ENCODE data around the gene CDC73. TPM values are rescaled to one million over a fixed set of nuclear protein-coding genes. Genes with fewer than 3 reads are reported as not detected.
"Not testable (repeated sequence)": the region's sequence is repeated elsewhere in the genome, so short reads cannot be mapped to it uniquely, and the experiment has no call there.

Gene CDC73
- total RNA-seq, 1 donor from 2014 or later, result 56.1 TPM

DNA sequence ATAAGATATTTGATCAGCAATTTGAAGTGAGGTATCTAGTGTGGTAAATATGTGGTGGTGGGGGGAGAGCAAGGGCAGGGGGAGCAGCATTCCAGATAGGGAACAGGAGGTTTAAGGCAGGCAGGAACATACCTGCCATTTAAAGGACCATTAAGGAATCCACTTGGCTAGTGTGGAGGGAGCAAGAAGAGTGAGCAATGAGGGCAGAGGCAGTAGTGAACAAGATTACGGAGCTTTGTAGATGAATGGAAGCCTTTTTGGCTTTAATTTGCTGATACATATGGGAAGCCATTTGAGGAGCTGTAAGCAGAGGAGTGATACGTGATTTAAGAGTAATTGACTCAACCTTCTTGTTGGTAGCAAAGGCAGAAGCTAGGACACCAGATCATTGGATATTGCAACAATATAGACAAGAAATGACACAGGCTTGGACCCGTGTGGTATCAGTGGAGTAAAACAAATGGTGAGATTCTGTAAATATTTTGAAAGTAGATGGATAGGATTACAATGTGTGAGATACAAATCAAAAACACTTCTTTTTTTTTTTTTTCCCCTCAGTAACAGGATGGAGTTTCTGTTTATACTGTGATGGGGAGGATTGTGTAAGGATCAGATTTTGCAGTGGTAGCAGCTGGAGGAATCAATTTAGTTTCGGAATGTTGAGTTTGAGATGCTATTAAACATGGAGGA, 138.4 kb downstream of the CDC73 start:
- Mint-ChIP-seq H3K27me3 (ENCODE audit: insufficient read depth) (no peaks in the 10 kb centered on the region), H3K27ac (no peak overlapping the region), H3K4me3 (no peak overlapping the region), H3K9me3 (no peaks in the 10 kb centered on the region), H3K36me3 (ENCODE audit: low read depth) (peaks cover 17% of the 10 kb centered on the region), H3K4me1 (ENCODE audit: low read depth) (peaks cover 5% of the 10 kb centered on the region)
- no peak for DNase-seq (ENCODE audit: low spot score)
- intact Hi-C loops (cut with micrococcal nuclease), result no loop called here

DNA sequence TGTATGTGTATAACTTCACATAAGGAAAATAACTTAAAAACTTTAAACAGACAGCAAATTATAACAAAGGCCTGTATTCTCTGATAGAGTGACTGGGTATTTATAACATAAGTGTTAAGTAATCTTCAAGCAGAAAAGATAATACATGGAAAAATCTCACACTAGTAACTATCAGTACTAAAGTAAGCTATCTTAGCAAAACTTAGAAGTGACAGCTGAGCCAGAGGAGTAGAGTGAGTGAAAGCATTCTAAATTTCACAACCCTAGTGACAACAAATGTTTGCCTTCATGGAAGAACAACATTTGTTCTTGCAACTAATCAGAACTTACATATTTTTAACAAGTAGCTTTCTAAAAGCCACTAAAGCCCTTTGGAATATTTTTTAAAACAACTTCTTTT, 139.1 kb downstream of the CDC73 start:
- intact Hi-C loops (cut with micrococcal nuclease), result no loop called here
- peaks cover 5% of the 10 kb centered on the region for H3K4me1 Mint-ChIP-seq (ENCODE audit: low read depth)
- no peaks in the 10 kb centered on the region for H3K27me3 Mint-ChIP-seq (ENCODE audit: insufficient read depth)
- no peak overlapping the region for H3K27ac Mint-ChIP-seq
- H3K9me3 Mint-ChIP-seq, result no peaks in the 10 kb centered on the region
- DNase-seq (ENCODE audit: low spot score), result no peak
- H3K36me3 Mint-ChIP-seq (ENCODE audit: low read depth), result peaks cover 22% of the 10 kb centered on the region
- H3K4me3 Mint-ChIP-seq, result no peak overlapping the region

DNA sequence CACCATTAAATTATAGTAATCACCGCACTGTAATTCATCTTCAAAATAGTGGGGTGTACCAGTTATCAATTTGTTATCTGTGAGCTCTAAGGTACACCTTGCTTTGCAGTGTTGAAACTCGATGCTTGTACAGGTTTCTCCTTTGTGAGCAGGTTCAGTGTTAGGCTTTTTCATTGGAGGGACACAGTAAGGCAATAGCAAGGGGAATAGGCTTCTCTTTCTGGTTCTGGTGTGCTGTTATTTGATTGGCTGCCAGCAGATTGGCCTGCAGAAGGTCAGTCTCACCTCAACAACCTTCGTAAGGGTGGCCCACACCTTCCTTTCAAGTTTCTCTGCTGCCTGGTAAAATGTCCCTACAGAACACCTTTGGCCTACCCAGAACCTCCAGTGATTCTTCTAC, 140.8 kb downstream of the CDC73 start:
- no peaks in the 10 kb centered on the region for H3K9me3 Mint-ChIP-seq
- H3K36me3 Mint-ChIP-seq (ENCODE audit: low read depth), result peaks cover 20% of the 10 kb centered on the region
- no peak for DNase-seq (ENCODE audit: low spot score)
- H3K27ac Mint-ChIP-seq, result peak overlapping the region; percentile 37
- no peak overlapping the region for H3K4me3 Mint-ChIP-seq
- intact Hi-C loops (cut with micrococcal nuclease), result no loop called here
- no peaks in the 10 kb centered on the region for H3K27me3 Mint-ChIP-seq (ENCODE audit: insufficient read depth)
- H3K4me1 Mint-ChIP-seq (ENCODE audit: low read depth), result no peaks in the 10 kb centered on the region

DNA sequence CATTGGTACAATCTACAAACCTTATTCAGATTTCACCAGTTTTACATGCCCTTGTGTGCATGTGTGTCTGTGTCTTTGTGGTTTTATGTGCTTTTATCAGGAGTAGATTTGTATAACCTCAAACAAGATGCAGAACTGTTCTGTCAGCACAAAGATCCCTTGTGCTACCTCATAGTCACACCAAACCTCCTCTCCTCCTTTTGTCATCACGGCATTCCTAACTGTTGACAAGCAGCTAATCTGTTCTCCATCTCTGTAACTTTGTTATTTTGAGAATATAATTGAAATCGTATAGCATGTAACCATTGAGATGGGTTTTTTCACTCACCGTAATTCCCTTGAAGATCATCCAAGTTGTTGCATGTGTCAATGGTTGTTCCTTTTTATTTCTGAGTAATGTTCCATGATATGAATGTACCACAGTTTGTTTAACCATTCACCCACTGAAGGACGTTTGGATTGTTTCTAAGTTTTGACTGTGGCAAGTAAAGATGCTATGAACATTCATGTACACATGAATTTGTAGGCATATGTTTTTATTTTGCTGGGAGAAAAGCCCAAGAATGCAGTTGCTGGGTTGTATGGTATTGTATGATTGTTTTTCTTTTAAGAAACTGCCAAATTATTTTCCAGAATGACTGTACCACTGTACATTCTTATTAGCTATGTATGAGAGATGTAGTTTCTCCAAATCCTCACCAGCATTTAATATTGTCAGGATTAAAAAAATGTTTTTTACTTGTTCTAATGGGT, 142.7 kb downstream of the CDC73 start:
- H3K4me1 Mint-ChIP-seq (ENCODE audit: low read depth), result no peaks in the 10 kb centered on the region
- H3K9me3 Mint-ChIP-seq, result no peaks in the 10 kb centered on the region
- no peak for DNase-seq (ENCODE audit: low spot score)
- intact Hi-C loops (cut with micrococcal nuclease), result no loop called here
- H3K36me3 Mint-ChIP-seq (ENCODE audit: low read depth), result peaks cover 23% of the 10 kb centered on the region
- H3K4me3 Mint-ChIP-seq, result no peak overlapping the region
- no peak overlapping the region for H3K27ac Mint-ChIP-seq
- no peaks in the 10 kb centered on the region for H3K27me3 Mint-ChIP-seq (ENCODE audit: insufficient read depth)

DNA sequence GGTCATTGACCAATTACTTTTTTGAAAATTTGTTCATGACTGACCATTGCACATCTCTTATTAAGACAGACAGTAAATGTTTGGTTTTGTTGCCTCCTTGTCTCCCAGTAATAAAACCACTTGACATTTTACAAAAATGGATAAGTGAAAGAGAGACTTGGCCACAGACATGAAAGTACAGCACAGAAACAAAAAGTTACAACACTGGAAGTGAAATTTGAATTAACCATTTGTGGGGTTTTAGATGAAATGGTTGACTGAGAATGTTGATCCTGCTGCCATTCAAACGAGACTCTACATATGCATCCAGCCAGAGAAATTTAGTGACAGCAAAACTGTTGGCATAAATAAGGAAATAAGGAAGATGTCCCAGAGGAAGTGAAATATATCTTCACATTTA, 143.9 kb downstream of the CDC73 start:
- Mint-ChIP-seq H3K4me3 (no peak overlapping the region), H3K4me1 (ENCODE audit: low read depth) (no peaks in the 10 kb centered on the region), H3K36me3 (ENCODE audit: low read depth) (peaks cover 23% of the 10 kb centered on the region), H3K9me3 (no peaks in the 10 kb centered on the region), H3K27me3 (ENCODE audit: insufficient read depth) (no peaks in the 10 kb centered on the region), H3K27ac (no peak overlapping the region)
- intact Hi-C loops (cut with micrococcal nuclease), result no loop called here
- no peak for DNase-seq (ENCODE audit: low spot score)

DNA sequence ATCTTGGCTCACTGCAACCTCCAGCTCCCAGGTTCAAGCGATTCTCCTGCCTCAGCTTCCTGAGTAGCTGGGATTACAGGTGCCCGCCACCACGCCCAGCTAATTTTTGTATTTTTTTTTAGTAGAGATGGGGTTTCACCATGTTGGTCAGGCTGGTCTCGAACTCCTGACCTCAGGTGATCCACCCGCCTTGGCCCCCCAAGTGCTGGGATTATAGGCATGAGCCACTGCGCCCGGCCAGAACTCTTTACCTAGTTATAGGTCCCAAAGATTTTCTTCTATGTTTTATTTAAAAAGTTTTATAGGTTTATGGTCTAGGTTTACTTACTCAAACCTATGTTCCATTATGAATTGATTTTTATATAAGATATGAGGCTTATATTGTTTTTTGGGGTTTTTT, 145.0 kb downstream of the CDC73 start:
- DNase-seq (ENCODE audit: low spot score); intact Hi-C loops (cut with micrococcal nuclease); H3K9me3 Mint-ChIP-seq; H3K4me1 Mint-ChIP-seq (ENCODE audit: low read depth); H3K27ac Mint-ChIP-seq; H3K27me3 Mint-ChIP-seq (ENCODE audit: insufficient read depth); H3K4me3 Mint-ChIP-seq: not testable (repeated sequence)
- H3K36me3 Mint-ChIP-seq (ENCODE audit: low read depth), result peaks cover 24% of the 10 kb centered on the region

DNA sequence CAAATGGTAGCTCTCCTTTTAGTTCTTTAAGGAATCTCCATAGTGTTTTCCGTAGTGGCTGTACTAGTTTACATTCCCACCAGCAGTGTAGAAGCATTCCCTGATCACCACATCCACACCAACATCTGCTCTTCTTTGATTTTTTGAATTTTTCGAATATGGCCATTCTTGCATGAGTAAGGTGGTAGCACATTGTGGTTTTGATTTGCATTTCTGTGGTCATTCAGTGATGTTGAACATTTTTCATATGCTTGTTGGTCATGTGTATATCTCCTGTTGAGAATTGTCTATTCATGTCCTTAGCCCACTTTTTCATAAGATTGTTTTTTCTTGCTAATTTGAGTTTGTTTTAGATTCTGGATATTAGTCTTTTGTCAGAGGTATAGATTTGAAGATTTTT, 149.2 kb downstream of the CDC73 start:
- H3K4me3 Mint-ChIP-seq, result no peak overlapping the region
- intact Hi-C loops (cut with micrococcal nuclease), result no loop called here
- H3K36me3 Mint-ChIP-seq (ENCODE audit: low read depth), result peaks cover 28% of the 10 kb centered on the region
- H3K27ac Mint-ChIP-seq, result no peak overlapping the region
- H3K27me3 Mint-ChIP-seq (ENCODE audit: insufficient read depth), result no peaks in the 10 kb centered on the region
- DNase-seq (ENCODE audit: low spot score), result no peak
- peaks cover 22% of the 10 kb centered on the region for H3K9me3 Mint-ChIP-seq
- H3K4me1 Mint-ChIP-seq (ENCODE audit: low read depth), result peaks cover 8% of the 10 kb centered on the region

DNA sequence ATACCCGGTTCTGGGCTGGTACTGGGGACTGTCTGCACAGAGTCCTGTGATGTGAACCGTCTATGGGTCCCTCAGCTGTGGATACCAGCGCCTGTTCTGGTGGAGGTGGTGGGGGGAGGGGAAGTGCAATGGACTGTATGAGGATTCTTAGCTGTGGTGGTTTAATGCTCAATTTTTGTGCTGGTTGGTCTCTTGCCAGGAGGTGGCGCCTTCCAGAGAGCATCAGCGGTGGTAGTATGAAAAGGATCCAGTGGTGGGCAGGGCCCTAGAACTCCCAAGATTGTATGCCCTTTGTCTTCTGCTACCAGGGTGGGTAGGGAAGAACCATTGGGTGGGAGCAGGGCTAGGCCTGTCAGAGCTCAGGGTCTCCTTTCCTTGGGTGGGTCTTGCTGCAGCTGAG, 153.9 kb downstream of the CDC73 start:
- Mint-ChIP-seq H3K27ac (no peak overlapping the region), H3K36me3 (ENCODE audit: low read depth) (peaks cover 26% of the 10 kb centered on the region), H3K4me1 (ENCODE audit: low read depth) (peaks cover 8% of the 10 kb centered on the region), H3K9me3 (peaks cover 22% of the 10 kb centered on the region), H3K27me3 (ENCODE audit: insufficient read depth) (no peaks in the 10 kb centered on the region), H3K4me3 (no peak overlapping the region)
- intact Hi-C loops (cut with micrococcal nuclease), result no loop called here
- DNase-seq (ENCODE audit: low spot score), result no peak

DNA sequence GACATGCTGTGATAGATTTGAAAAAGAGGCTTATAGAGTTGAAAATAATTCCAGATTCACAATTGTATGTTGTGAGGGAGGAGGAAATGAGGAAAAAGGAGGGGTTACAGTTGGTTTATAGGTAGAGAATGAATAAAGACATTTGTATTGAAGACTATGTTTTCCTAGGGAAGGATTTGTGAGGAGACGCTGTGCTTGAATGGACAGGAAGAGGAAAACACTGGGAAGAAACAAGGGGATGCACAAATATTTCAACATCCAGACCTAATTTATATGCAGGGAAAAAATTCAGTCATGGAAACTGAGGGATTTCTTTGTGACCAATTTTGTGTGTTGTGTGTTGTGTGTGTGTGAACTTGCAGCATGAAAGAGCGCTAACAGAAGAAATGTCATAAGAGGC, 157.1 kb downstream of the CDC73 start:
- Mint-ChIP-seq H3K36me3 (ENCODE audit: low read depth) (peaks cover 16% of the 10 kb centered on the region), H3K27ac (no peak overlapping the region), H3K27me3 (ENCODE audit: insufficient read depth) (no peaks in the 10 kb centered on the region), H3K4me1 (ENCODE audit: low read depth) (peaks cover 8% of the 10 kb centered on the region), H3K4me3 (no peak overlapping the region), H3K9me3 (peaks cover 13% of the 10 kb centered on the region)
- intact Hi-C loops (cut with micrococcal nuclease), result no loop called here
- no peak for DNase-seq (ENCODE audit: low spot score)

DNA sequence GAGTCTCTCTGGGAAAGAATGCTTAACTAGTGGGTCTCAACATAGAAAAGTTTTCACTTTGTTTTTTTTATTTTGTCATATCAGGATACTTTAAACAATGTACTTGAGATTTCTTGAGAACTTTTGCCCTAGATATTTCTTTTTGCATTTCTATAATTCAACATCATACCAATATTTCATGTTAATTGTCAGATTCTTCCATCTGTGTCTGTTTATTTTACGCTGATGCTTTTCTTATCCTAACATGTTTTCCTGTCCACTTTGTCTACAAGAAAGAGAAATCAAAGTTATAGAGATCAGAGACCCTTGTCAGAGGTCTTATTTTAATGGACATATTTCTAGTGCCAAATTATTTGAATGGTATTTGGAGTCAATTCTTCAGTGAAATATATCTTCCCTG, 160.1 kb downstream of the CDC73 start:
- peaks cover 13% of the 10 kb centered on the region for H3K4me1 Mint-ChIP-seq (ENCODE audit: low read depth)
- H3K9me3 Mint-ChIP-seq, result no peaks in the 10 kb centered on the region
- H3K27ac Mint-ChIP-seq, result no peak overlapping the region
- intact Hi-C loops (cut with micrococcal nuclease), result no loop called here
- DNase-seq (ENCODE audit: low spot score), result no peak
- no peaks in the 10 kb centered on the region for H3K27me3 Mint-ChIP-seq (ENCODE audit: insufficient read depth)
- H3K4me3 Mint-ChIP-seq, result no peak overlapping the region
- H3K36me3 Mint-ChIP-seq (ENCODE audit: low read depth), result peaks cover 8% of the 10 kb centered on the region

DNA sequence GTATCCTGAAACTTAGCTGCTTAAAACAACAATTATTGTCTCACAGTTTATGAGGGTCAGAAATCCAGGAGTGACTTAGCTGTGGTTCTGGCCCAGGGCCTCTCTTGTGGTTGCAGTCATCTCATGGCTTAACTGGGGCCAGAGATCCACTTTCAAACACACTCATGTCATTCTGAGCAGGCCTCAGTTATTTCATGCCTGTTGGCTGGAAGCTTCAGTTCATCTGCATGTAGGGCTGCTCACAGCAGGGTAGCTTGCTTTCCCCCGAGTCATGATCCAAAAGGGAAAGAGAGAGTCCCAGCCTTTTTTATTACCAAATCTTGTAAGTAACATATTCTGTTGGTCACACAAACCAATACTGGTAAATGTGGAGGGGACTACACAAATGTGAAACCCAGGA, 161.2 kb downstream of the CDC73 start:
- Mint-ChIP-seq H3K4me1 (ENCODE audit: low read depth) (peaks cover 13% of the 10 kb centered on the region), H3K9me3 (no peaks in the 10 kb centered on the region), H3K4me3 (no peak overlapping the region), H3K36me3 (ENCODE audit: low read depth) (peaks cover 6% of the 10 kb centered on the region), H3K27ac (no peak overlapping the region), H3K27me3 (ENCODE audit: insufficient read depth) (no peaks in the 10 kb centered on the region)
- intact Hi-C loops (cut with micrococcal nuclease), result no loop called here
- DNase-seq (ENCODE audit: low spot score), result no peak

DNA sequence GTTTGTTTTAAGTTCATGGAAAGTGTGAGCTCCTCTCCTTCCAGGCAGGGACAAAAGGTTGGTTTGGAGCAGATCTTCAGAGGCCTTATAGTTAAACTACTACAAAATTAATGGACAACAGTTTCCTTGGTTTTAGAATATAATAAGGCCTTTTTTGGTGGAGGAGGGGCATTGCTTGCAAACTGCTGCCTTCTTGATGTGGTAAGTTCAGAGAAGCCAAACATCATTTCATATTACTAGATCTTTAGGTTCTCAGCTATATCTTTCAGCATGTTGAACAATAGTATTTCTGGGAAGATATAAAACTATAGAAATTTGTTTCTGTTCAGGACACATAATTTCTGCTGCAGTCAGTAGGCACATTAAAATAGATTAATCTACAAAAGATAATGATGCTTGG, 162.4 kb downstream of the CDC73 start:
- Mint-ChIP-seq H3K4me3 (no peak overlapping the region), H3K9me3 (no peaks in the 10 kb centered on the region), H3K27ac (no peak overlapping the region), H3K36me3 (ENCODE audit: low read depth) (peaks cover 6% of the 10 kb centered on the region), H3K4me1 (ENCODE audit: low read depth) (peaks cover 13% of the 10 kb centered on the region), H3K27me3 (ENCODE audit: insufficient read depth) (no peaks in the 10 kb centered on the region)
- intact Hi-C loops (cut with micrococcal nuclease), result no loop called here
- DNase-seq (ENCODE audit: low spot score), result no peak

DNA sequence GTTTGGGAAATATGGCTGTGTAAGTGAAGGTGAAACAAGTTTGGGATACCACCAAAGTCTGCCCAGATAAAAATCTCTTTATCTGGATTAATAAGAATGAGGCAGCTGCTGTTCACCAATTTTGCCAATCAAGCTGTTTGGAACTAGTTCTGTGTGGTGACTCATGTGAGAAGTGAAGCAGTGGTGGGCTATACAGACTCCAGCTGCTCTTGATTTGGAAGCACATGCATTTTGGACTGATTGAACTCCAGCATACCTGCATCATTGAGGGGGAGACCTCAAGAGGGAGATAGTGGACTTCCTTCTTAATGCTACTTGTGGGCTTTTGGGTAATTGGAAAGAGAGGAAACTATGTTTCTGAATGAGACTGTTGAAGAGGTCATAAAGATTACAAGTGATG, 163.8 kb downstream of the CDC73 start:
- intact Hi-C loops (cut with micrococcal nuclease), result no loop called here
- no peak overlapping the region for H3K27ac Mint-ChIP-seq
- DNase-seq (ENCODE audit: low spot score), result no peak
- H3K4me1 Mint-ChIP-seq (ENCODE audit: low read depth), result peaks cover 13% of the 10 kb centered on the region
- H3K9me3 Mint-ChIP-seq, result no peaks in the 10 kb centered on the region
- H3K4me3 Mint-ChIP-seq, result no peak overlapping the region
- H3K36me3 Mint-ChIP-seq (ENCODE audit: low read depth), result peaks cover 6% of the 10 kb centered on the region
- no peaks in the 10 kb centered on the region for H3K27me3 Mint-ChIP-seq (ENCODE audit: insufficient read depth)

Data from activated T-helper 1 cell treated with anti-CD3 and anti-CD28 coated beads, Interleukin-12 subunit alpha, Interleukin-12 subunit beta, Interleukin-2, Interleukin-4 antibody, amounts not matched to agents 30 ng/mL and 10 ng/mL and 1 ng/mL, durations not matched to agents 14 hours and 24 hours and 36 hours (primary cell).